ENCODE results near the gene PGP.

DNA sequence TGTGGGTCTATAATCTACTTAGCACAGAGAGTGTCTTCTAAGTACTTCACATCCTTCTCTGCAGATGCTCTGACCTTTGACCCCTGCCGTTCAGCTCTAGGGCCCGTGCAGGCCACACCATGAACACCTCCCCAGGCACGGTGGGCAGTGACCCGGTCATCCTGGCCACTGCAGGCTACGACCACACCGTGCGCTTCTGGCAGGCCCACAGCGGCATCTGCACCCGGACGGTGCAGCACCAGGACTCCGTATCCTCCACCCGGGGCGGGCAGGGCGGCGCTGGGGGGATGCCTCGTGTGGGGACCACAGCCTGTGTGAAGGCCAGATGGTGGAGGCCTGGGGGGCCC, 8.7 kb downstream of the PGP start:
- TF ChIP-seq EZH2 (IDR thresholded peaks at IDR 0.05) (no peak), POLR2AphosphoS5 (IDR thresholded peaks at IDR 0.05; ENCODE audit: borderline replicate concordance, low read depth, low read length) (no peak), FOXP2 (optimal IDR thresholded peaks at IDR 0.05; ENCODE audit: control extremely low read depth, extremely low read length, insufficient read depth) (no peak)

Measured in SK-N-MC (cell line).